ENCODE data around the gene UBE2C.

Gene UBE2C

DNA sequence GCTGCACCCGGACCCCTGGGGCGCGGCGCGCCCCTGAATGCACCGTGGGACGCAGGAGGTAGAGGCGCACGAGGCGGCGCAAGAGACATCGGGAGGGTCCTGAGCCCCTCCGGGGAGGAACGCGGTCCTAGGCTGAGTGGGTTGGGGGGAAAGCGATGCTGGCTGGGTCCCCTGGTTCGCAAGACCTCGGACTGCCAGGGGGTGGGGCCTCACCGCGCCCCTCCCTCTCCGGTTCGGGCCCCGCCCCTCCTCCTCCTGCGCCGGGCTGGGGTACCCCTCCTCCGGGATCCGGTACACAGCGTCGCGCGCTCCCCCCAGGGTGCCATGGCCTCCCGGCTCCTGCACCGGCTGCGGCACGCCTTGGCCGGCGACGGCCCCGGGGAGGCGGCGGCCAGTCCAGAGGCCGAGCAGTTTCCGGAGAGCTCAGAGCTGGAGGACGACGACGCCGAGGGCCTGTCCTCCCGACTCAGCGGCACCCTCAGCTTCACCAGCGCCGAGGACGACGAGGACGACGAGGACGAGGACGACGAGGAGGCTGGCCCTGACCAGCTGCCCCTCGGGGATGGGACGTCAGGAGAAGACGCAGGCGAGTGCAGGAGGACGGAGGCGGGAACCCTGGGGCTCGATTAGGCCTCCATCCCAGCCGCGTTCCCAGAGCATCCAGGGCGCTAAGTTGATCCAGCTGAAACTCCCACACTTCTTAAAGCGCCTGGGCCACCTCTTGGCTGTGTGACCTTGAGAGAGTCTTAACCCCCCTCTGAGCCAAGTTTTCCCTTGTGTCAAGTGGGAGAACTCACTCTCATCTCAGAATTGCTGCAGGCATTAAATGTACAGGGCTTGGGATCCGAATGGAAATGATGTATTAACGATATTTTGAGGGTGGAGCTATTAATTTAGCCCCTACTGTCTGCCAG lies 21.7 kb downstream of the UBE2C start:
- H3K4me1 Mint-ChIP-seq (ENCODE audit: low read depth) = peaks cover 4% of the 10 kb centered on the region
- H3K27me3 Mint-ChIP-seq (ENCODE audit: low read depth) = peaks cover 15% of the 10 kb centered on the region
- peak overlapping the region; percentile 42 for H3K4me3 Mint-ChIP-seq
- H3K36me3 Mint-ChIP-seq (ENCODE audit: low read depth) = no peaks in the 10 kb centered on the region
- H3K9me3 Mint-ChIP-seq = no peaks in the 10 kb centered on the region
- H3K27ac Mint-ChIP-seq = no peak overlapping the region

DNA sequence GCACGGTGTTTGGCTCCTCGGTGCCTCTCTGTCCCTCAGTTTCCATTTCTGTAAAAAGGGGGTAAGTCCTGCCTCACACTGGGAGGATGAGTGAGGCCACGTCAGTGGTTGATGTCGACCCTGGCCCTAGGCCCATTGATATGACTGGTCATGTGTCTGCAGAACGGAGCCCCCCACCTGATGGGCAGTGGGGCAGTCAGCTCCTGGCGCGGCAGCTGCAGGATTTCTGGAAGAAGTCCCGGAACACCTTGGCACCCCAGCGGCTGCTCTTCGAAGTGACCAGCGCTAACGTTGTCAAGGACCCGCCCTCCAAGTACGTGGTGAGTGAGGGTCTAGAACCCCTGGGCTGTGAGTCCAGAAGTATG lies 22.3 kb downstream of the UBE2C start:
- H3K27ac Mint-ChIP-seq = no peak overlapping the region
- H3K9me3 Mint-ChIP-seq = no peaks in the 10 kb centered on the region
- H3K36me3 Mint-ChIP-seq (ENCODE audit: low read depth) = no peaks in the 10 kb centered on the region
- peaks cover 4% of the 10 kb centered on the region for H3K4me1 Mint-ChIP-seq (ENCODE audit: low read depth)
- peak overlapping the region; percentile 42 for H3K4me3 Mint-ChIP-seq
- peaks cover 15% of the 10 kb centered on the region for H3K27me3 Mint-ChIP-seq (ENCODE audit: low read depth)

DNA sequence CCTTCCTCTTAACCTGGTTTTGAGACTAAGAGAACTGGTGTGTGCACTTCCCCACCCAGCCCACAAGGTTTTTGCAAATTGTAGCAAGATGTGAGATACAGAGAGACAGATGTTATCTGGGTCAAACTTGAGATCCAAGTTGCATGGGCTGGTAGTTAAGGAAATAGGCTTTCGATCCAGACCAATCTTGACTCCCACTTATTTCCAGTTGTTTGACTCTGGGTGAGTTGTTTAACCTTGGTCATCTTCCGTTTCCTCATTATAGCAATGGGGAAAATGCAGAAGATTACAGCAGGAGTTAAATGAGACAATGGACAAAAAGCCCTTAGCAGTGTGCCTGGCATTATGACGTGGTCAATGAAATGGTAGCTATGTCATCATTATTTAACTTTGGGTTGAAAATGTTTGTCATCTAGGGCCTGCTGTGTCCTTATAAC lies 22.9 kb downstream of the UBE2C start:
- Mint-ChIP-seq H3K27me3 (ENCODE audit: low read depth) (peaks cover 11% of the 10 kb centered on the region), H3K36me3 (ENCODE audit: low read depth) (no peaks in the 10 kb centered on the region), H3K4me3 (peak overlapping the region; percentile 28), H3K9me3 (no peaks in the 10 kb centered on the region), H3K27ac (no peak overlapping the region), H3K4me1 (ENCODE audit: low read depth) (peaks cover 4% of the 10 kb centered on the region)

DNA sequence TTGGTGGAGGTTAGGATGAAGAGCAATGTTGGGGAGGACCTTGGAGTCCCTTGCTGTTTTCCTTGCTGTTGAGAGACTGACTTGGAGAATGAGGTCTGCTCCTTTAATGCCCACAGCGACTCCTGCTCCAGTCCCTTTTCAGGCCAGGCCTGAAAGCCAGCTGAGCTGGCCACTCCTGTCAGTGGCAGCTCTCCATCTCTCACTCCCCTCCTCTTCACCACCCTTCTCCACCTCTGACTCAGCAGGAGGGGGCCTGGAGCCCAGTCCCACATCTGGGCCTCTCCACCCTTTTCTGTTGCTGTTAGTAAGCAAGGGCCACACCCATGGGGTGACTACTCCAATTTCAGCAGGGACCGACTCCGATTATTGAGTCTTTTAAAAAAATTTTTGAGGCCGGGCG lies 23.4 kb downstream of the UBE2C start:
- no peaks in the 10 kb centered on the region for H3K36me3 Mint-ChIP-seq (ENCODE audit: low read depth)

DNA sequence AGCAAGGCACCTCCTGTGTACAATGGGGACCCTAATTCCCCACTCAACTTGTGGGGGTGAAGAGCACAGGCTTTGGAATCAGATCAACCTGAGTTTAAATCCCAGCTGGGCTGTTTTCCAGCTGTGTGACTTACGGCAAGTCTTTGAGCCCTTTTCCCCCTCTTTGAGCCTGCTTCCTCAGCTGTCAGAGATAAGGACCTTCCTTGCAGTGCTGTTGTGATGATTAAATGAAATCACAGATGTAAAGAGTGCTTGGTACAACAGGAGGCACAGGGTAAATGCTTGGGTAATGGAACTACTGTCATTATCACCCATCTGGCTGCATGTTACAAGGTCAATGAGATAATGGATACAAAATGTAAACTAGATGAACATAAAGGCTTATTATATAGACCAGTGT lies 24.4 kb downstream of the UBE2C start:
- Mint-ChIP-seq H3K4me3 (no peak overlapping the region), H3K9me3 (no peaks in the 10 kb centered on the region), H3K27me3 (ENCODE audit: low read depth) (peaks cover 5% of the 10 kb centered on the region), H3K36me3 (ENCODE audit: low read depth) (no peaks in the 10 kb centered on the region), H3K27ac (no peak overlapping the region), H3K4me1 (ENCODE audit: low read depth) (peaks cover 4% of the 10 kb centered on the region)

More for the DNA sequence above, 23.4 kb downstream of the UBE2C start:
- H3K4me3 Mint-ChIP-seq = peak overlapping the region; percentile 25
- peaks cover 8% of the 10 kb centered on the region for H3K27me3 Mint-ChIP-seq (ENCODE audit: low read depth)
- peaks cover 4% of the 10 kb centered on the region for H3K4me1 Mint-ChIP-seq (ENCODE audit: low read depth)
- no peak overlapping the region for H3K27ac Mint-ChIP-seq
- H3K9me3 Mint-ChIP-seq = no peaks in the 10 kb centered on the region

DNA sequence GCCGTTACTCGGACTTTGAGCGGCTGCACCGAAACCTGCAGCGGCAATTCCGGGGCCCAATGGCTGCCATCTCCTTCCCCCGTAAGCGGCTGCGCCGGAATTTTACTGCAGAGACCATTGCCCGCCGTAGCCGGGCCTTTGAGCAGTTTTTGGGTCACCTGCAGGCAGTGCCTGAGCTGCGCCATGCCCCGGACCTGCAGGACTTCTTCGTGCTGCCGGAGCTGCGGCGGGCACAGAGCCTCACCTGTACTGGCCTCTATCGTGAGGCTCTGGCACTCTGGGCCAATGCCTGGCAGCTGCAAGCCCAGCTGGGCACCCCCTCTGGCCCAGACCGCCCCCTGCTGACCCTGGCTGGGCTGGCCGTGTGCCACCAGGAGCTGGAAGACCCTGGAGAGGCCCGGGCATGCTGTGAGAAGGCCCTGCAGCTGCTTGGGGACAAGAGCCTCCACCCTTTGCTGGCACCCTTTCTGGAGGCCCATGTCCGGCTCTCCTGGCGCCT lies 28.3 kb downstream of the UBE2C start:
- no peak overlapping the region for H3K4me3 Mint-ChIP-seq
- H3K36me3 Mint-ChIP-seq (ENCODE audit: low read depth) = peaks cover 21% of the 10 kb centered on the region
- H3K4me1 Mint-ChIP-seq (ENCODE audit: low read depth) = peaks cover 1% of the 10 kb centered on the region
- H3K27ac Mint-ChIP-seq = no peak overlapping the region
- H3K9me3 Mint-ChIP-seq = no peaks in the 10 kb centered on the region
- no peaks in the 10 kb centered on the region for H3K27me3 Mint-ChIP-seq (ENCODE audit: low read depth)

DNA sequence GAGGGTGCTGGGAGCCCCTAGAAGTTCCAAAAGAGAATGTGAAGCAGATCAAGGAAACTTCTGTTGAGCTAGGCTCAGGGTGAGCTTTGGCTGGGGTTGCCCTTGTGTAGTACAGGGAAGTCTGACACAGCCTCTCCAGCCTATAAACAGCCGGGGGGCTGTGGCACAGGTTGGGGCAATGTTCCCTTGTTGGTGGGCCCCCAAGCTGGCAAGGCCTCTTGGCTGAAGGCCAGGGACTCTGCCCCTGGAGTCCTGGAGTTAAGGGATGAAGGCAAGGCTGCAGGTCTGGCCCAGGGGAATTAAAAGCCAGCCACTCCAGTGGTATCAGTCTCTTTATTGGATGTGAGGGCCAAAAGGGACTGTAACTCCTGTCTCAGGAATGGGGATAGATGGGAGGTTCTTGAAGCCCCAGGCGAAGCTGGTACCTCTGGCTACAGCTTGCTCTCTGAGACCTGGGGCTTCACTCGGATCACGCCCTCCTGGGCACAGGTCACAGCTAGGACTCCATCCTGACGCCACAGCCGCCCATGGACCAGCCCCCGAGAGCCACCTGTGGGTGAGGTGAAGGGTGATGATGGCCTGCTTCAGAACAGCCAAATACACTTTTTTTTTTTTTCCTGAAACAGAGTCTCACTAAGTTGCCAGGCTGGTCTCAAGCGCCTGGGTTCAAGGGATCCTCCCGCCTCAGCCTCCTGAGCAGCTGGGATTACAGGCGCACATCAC lies 29.1 kb downstream of the UBE2C start:
- Mint-ChIP-seq H3K27me3 (ENCODE audit: low read depth) (no peaks in the 10 kb centered on the region), H3K4me1 (ENCODE audit: low read depth) (peaks cover 1% of the 10 kb centered on the region), H3K4me3 (no peak overlapping the region), H3K27ac (no peak overlapping the region), H3K9me3 (no peaks in the 10 kb centered on the region), H3K36me3 (ENCODE audit: low read depth) (peaks cover 23% of the 10 kb centered on the region)

DNA sequence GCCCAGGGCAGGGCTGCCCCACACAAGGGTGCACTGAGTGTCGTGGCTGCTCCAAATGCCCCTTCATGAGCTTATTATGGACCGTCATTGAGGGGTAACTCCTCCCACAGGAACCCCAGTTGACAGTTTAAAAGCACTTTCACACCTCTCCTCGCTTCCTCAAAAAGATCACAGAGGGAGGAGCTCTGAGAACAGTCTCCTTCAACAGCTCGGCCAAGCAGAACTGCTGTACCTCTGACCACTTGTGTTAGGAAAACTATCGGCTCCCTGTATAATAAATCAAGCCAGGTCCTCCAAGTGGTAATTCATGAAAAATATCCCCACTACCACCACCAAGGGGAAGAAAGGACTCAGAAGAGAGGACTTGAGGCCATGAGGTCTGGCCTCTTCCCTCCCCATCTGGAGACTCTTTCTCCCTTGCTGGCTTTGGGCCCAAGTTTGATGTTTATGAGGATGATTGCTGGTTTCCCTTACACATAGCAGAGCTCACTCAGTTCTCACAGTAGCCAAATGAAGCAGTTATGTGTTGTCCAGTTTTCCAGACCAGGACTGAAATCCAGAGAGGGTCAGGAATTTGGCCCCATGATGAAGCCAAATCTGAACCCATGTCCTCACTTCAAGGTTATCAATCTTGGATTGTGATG lies 29.8 kb downstream of the UBE2C start:
- H3K4me1 Mint-ChIP-seq (ENCODE audit: low read depth) = peaks cover 1% of the 10 kb centered on the region
- no peak overlapping the region for H3K4me3 Mint-ChIP-seq
- H3K9me3 Mint-ChIP-seq = no peaks in the 10 kb centered on the region
- H3K27me3 Mint-ChIP-seq (ENCODE audit: low read depth) = no peaks in the 10 kb centered on the region
- H3K36me3 Mint-ChIP-seq (ENCODE audit: low read depth) = peaks cover 25% of the 10 kb centered on the region
- no peak overlapping the region for H3K27ac Mint-ChIP-seq

DNA sequence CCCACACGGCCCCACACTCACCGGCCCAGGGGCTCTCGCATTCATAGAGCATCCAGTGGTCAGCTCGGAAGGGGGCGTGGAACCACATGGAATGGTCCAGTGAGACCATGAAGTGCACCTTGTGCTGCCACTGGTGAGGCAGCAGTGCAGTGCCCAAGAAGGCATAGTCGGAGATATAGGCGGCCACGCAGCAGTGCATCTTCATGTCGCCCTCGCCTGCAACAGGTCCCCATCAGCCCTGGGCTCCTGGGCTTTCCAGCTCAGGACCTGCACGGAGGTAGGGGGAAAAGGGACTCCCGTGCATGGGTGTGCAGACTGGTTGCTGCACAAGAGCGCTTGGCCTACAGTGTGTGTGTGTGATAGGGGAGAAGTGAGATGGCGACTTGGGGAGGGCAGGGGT lies 31.1 kb downstream of the UBE2C start:
- Mint-ChIP-seq H3K27me3 (ENCODE audit: low read depth) (no peaks in the 10 kb centered on the region), H3K9me3 (no peaks in the 10 kb centered on the region), H3K36me3 (ENCODE audit: low read depth) (peaks cover 26% of the 10 kb centered on the region), H3K4me3 (no peak overlapping the region), H3K4me1 (ENCODE audit: low read depth) (peaks cover 1% of the 10 kb centered on the region), H3K27ac (no peak overlapping the region)

DNA sequence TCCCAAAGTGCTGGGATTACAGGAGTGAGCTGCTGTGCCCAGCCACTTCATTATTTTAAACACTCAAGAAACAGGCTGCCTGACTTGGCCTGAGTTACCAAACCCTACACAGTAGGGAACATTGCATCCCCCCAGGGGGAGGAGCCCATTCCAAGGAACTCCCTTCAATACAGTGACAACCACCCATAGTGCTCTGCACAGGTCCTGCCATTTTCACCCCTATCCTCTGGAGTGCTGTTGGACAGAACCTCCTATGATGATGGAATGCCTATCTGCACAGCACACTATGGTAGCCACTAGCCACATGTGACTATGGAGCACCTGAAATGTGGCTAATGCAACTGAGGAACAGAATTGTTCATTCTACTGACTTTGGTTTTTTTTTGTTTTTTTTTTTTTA lies 33.0 kb downstream of the UBE2C start:
- H3K4me1 Mint-ChIP-seq (ENCODE audit: low read depth) = peaks cover 1% of the 10 kb centered on the region
- H3K4me3 Mint-ChIP-seq = no peak overlapping the region
- H3K27ac Mint-ChIP-seq = no peak overlapping the region
- no peaks in the 10 kb centered on the region for H3K9me3 Mint-ChIP-seq
- no peaks in the 10 kb centered on the region for H3K27me3 Mint-ChIP-seq (ENCODE audit: low read depth)
- peaks cover 33% of the 10 kb centered on the region for H3K36me3 Mint-ChIP-seq (ENCODE audit: low read depth)

DNA sequence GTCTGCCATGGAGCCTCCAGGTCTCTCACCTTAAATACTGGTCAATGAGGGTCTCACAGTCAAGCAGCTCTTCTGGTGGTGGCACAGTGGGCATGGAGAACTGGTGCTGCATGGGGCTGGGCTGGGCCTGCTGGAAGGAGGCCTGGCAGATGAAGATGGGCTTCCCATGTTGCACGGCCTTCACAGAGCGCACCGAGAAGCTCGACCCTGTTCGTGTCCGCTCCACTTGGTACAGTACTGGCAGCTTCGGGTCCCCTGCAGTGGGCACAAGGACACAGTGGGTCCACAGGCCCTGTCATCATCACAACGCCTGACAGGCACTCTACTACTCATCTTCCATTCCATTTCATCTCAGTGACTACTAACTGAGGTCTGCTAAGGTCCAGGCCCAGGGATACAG lies 36.0 kb downstream of the UBE2C start:
- Mint-ChIP-seq H3K4me1 (ENCODE audit: low read depth) (no peaks in the 10 kb centered on the region), H3K4me3 (no peak overlapping the region), H3K27me3 (ENCODE audit: low read depth) (no peaks in the 10 kb centered on the region), H3K36me3 (ENCODE audit: low read depth) (peaks cover 31% of the 10 kb centered on the region), H3K9me3 (no peaks in the 10 kb centered on the region), H3K27ac (no peak overlapping the region)

DNA sequence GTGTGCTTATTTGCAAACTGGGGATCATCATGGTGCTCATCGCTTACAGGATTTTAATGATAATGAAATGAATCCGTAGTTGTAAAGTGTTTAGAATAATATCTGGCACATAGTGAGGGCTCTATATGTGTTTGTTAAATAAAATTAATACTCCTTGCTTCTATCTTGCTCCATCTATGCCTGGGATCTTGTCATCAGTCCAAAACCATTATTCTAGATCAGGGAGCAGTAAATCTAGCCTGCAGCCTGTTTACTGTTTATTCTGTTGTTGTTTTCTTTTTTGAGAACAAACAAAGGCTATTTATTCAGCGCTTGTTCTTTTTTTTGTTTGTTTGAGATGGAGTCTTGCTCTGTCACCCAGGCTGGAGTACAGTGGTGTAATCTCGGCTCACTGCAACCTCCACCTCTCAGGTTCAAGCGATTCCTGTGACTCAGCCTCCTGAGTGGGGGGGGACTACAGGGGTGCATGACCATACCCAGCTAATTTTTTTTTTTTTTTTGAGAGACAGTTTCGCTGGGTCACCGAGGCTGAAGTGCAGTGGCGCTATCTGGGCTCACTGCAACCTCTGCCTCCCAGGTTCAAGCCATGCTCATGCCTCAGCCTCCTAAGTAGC lies 36.6 kb downstream of the UBE2C start:
- Mint-ChIP-seq H3K4me1 (ENCODE audit: low read depth) (peaks cover 3% of the 10 kb centered on the region), H3K36me3 (ENCODE audit: low read depth) (peaks cover 28% of the 10 kb centered on the region), H3K27ac (no peak overlapping the region), H3K27me3 (ENCODE audit: low read depth) (no peaks in the 10 kb centered on the region), H3K4me3 (no peak overlapping the region), H3K9me3 (no peaks in the 10 kb centered on the region)

DNA sequence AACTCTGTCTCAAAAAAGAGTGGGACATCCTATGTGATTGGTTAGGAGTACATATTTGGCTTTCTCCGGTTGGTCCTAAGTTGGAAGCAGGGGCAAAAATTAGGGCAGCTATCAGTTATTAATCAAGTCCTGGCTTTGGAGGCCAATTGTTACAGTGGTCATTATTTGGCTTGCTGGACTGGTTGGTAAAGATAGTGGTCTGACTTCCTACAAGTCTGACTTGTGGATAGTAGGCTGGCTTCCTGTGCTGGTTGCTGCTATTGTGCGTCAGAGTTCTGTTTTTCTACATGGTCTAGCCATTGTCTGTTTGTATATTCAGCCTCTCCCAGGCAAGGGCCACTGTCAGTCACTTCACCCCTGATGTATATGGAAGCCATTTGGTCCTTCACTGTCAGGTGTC lies 37.8 kb downstream of the UBE2C start:
- Mint-ChIP-seq H3K9me3 (no peaks in the 10 kb centered on the region), H3K4me1 (ENCODE audit: low read depth) (peaks cover 8% of the 10 kb centered on the region), H3K27ac (no peak overlapping the region), H3K4me3 (no peak overlapping the region), H3K36me3 (ENCODE audit: low read depth) (peaks cover 23% of the 10 kb centered on the region), H3K27me3 (ENCODE audit: low read depth) (no peaks in the 10 kb centered on the region)

DNA sequence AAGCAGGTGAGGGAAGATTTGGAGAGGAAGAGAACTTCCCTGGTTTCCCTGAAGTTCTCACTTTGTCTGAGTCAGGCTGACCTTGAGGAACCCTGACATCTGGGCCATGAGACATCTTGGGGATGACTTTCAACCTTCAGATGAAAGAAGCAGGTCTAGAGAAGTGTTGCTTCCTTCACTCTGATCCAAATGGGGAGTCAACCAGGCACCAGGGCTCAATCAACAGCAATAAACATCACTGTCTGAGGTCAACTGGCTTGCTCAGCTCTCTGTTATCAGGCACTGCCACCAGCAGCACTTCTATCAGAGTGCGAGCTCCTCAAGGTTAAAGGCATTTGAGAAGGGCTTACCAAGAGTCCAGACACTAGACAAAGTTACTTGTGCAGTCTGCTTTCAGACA lies 38.5 kb downstream of the UBE2C start:
- H3K36me3 Mint-ChIP-seq (ENCODE audit: low read depth) = peaks cover 19% of the 10 kb centered on the region
- no peaks in the 10 kb centered on the region for H3K27me3 Mint-ChIP-seq (ENCODE audit: low read depth)
- H3K9me3 Mint-ChIP-seq = no peaks in the 10 kb centered on the region
- no peak overlapping the region for H3K27ac Mint-ChIP-seq
- peaks cover 11% of the 10 kb centered on the region for H3K4me1 Mint-ChIP-seq (ENCODE audit: low read depth)
- no peak overlapping the region for H3K4me3 Mint-ChIP-seq

Data from T-helper 1 cell treated with Interleukin-12 subunit alpha and Interleukin-12 subunit beta and Interleukin-4 antibody, amounts not matched to agents 30 μg/mL and 1 μg/mL, for 36 hours (primary cell).